ENCODE results near the gene RUNDC1.

- TF ChIP-seq POLR2A (IDR thresholded peaks at IDR 0.05) (no peak), CTCF (IDR thresholded peaks at IDR 0.05) (no peak)
These were observed 45.6 kb downstream of the RUNDC1 start for GRCh38 chr17:43025766-43026537.

Data from heart left ventricle (tissue), 13 donors.